ENCODE results near the gene IL1RAPL2. TPM values are rescaled to one million over a fixed set of nuclear protein-coding genes. Genes with fewer than 3 reads are reported as not detected.

The IL1RAPL2 gene
- total RNA-seq, 6 experiments from 2014 or later = 0.13 to 0.70 (median 0.29) TPM; not detected in 1

DNA sequence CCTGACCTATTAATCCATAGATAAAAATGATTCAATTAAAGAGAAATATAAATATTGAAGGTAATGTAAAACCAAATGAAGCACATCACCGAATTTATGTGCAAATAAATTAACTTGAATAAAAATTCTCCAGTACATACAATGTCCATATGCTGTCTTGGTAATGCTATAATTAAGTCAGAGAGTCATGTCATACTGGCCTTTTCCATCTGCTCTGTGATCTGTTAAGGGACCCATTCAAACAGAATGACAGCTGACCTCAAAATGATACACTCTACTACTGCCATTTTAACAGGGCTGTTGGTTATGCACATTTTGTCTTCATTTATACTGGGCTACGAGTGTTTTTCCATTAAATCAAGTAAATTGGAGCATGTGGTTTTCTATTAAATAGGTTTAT, 555.2 kb downstream of the IL1RAPL2 start:
- H3K27me3 ChIP-seq = no peaks in the 10 kb centered on the region
- no peaks in the 10 kb centered on the region for H3K9me3 ChIP-seq
- no peak for DNase-seq
- H3K27ac ChIP-seq = no peak overlapping the region
- no peak overlapping the region for H3K4me3 ChIP-seq
- TF ChIP-seq, protein P1, sequence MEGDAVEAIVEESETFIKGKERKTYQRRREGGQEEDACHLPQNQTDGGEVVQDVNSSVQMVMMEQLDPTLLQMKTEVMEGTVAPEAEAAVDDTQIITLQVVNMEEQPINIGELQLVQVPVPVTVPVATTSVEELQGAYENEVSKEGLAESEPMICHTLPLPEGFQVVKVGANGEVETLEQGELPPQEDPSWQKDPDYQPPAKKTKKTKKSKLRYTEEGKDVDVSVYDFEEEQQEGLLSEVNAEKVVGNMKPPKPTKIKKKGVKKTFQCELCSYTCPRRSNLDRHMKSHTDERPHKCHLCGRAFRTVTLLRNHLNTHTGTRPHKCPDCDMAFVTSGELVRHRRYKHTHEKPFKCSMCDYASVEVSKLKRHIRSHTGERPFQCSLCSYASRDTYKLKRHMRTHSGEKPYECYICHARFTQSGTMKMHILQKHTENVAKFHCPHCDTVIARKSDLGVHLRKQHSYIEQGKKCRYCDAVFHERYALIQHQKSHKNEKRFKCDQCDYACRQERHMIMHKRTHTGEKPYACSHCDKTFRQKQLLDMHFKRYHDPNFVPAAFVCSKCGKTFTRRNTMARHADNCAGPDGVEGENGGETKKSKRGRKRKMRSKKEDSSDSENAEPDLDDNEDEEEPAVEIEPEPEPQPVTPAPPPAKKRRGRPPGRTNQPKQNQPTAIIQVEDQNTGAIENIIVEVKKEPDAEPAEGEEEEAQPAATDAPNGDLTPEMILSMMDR (IDR thresholded peaks at IDR 0.05) = no peak
- no peak for TF ChIP-seq POLR2A (IDR thresholded peaks at IDR 0.05)
- no peaks in the 10 kb centered on the region for H3K36me3 ChIP-seq
- intact Hi-C loops (cut with DNase I) = no loop called here
- WGBS (ENCODE audit: insufficient coverage, low coverage, low lambda C conversion rate, missing lambda C conversion rate) = 53% methylated on average over 2 of the region's 2 CpGs
- no peak for ATAC-seq
- H3K4me1 ChIP-seq = no peaks in the 10 kb centered on the region

DNA sequence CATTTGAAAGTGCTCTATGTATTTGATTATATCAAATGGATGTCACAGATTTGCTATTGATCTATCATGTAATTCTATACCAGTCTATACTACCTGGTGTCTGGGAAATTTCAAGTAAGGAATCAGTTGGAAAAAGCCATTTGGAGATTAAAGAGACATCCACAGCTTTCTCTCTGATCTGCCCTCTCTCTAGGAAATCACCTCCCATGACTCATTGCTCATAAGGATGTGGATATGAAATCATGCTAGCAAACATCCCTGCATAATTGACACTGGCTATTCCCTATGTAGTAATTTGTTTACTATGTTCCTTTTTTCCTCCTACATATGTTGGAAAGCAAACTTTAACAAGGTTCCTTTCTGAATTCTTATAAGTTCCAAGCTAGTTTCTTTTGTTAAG, 560.2 kb downstream of the IL1RAPL2 start:
- no peak for ATAC-seq
- Histone ChIP-seq H3K9me3 (no peaks in the 10 kb centered on the region), H3K36me3 (no peaks in the 10 kb centered on the region), H3K27ac (no peak overlapping the region), H3K27me3 (no peaks in the 10 kb centered on the region), H3K4me1 (no peaks in the 10 kb centered on the region), H3K4me3 (no peak overlapping the region)
- TF ChIP-seq POLR2A (IDR thresholded peaks at IDR 0.05) = no peak
- TF ChIP-seq, protein P1 (IDR thresholded peaks at IDR 0.05) = no peak
- intact Hi-C loops (cut with DNase I) = no loop called here
- DNase-seq = no peak

DNA sequence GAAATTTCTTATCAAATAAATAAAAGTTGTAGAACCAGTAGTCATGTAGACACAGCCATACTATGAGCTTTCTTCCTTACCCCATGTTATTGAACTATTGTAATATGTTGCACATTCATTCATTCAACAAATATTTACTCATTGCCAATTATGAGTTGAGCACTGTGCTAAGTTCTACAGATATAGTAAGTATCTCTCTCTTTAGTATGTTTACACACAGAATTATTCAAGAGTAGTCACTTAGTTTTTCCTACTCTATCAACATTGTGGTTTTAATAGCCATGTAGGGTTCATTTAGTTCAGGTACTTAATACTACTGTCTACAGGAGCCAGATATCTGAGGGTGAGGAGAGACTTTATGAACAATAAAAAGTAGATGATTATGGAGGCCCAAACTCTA, 568.3 kb downstream of the IL1RAPL2 start:
- Histone ChIP-seq H3K27me3 (no peaks in the 10 kb centered on the region), H3K9me3 (no peaks in the 10 kb centered on the region), H3K27ac (no peak overlapping the region), H3K4me3 (no peak overlapping the region), H3K36me3 (no peaks in the 10 kb centered on the region), H3K4me1 (no peaks in the 10 kb centered on the region)
- intact Hi-C loops (cut with DNase I) = no loop called here
- ATAC-seq = no peak
- TF ChIP-seq, protein P1 (IDR thresholded peaks at IDR 0.05) = no peak
- TF ChIP-seq POLR2A (IDR thresholded peaks at IDR 0.05) = no peak
- no peak for DNase-seq

DNA sequence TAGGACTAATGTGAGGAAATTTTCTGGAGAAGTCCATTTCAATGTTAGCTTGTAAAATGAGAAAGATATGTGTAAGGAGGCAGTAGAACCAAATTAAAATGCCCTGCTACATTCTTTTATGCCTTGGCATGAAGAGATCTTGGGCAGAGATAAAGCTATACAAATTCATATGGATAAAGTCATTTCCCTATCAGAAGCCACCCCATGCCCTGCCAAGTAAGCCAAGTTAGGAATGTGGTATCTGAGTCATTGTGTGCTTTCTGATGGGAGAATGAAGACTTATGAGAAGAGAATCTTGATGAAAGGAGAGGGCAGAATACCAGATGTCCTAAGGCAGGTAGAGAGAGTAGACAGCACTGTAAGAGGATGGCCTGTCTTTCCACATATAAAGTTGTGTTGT, 570.8 kb downstream of the IL1RAPL2 start:
- TF ChIP-seq POLR2A (IDR thresholded peaks at IDR 0.05) = no peak
- TF ChIP-seq, protein P1 (IDR thresholded peaks at IDR 0.05) = no peak
- Histone ChIP-seq H3K4me1 (no peaks in the 10 kb centered on the region), H3K36me3 (no peaks in the 10 kb centered on the region), H3K27me3 (no peaks in the 10 kb centered on the region), H3K4me3 (no peak overlapping the region), H3K27ac (no peak overlapping the region), H3K9me3 (no peaks in the 10 kb centered on the region)
- intact Hi-C loops (cut with DNase I) = no loop called here
- no peak for DNase-seq
- no peak for ATAC-seq

DNA sequence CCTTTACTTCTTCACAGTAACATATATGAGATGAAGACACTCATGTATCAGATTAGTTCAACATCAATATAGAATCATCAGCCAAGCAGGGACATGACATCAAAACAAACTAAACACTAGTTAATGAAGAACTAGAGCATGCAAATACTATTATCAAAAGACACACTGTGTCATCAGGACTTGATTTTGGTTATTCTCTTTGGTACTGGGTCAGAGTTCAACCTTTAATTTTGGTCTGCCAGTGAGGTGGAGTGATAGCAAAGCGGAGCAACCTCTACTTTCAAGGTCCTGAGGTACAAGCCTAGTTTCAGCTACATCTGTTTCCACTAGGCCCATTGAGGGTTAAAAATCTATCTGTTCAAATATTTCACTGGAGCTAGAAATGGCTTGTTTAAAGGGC, 584.0 kb downstream of the IL1RAPL2 start:
- Histone ChIP-seq H3K9me3 (no peaks in the 10 kb centered on the region), H3K4me3 (no peak overlapping the region), H3K27ac (no peak overlapping the region), H3K27me3 (no peaks in the 10 kb centered on the region), H3K4me1 (no peaks in the 10 kb centered on the region), H3K36me3 (no peaks in the 10 kb centered on the region)
- peak; percentile 78 to 93 (median 88) for ATAC-seq
- TF ChIP-seq, protein P1 (IDR thresholded peaks at IDR 0.05) = no peak
- no peak for TF ChIP-seq POLR2A (IDR thresholded peaks at IDR 0.05)
- DNase-seq = no peak
- WGBS (ENCODE audit: insufficient coverage, low coverage, low lambda C conversion rate, missing lambda C conversion rate) = 43% methylated on average over 1 of the region's 1 CpG
- intact Hi-C loops (cut with DNase I) = no loop called here

Data from right lobe of liver (tissue), 6 donors.